ENCODE results near the gene PTCRA.
A peak's percentile ranks its signal among the peaks of the same experiment; 100 is the strongest.
"Not testable (repeated sequence)": the region's sequence is repeated elsewhere in the genome, so short reads cannot be mapped to it uniquely, and the experiment has no call there.

PTCRA gene

GRCh38 chr6:42902429-42903263, 13.2 kb upstream of the PTCRA start:
- not testable (repeated sequence) for DNase-seq (ENCODE audit: low spot score)

GRCh38 chr6:42904467-42904866, 11.4 kb upstream of the PTCRA start:
- DNase-seq (ENCODE audit: low spot score): no peak

- DNase-seq (ENCODE audit: low spot score): no peak
Measured at GRCh38 chr6:42907336-42907735, 8.5 kb upstream of the PTCRA start.

- no peak for DNase-seq (ENCODE audit: low spot score)
Measured at GRCh38 chr6:42909835-42910234, 6.0 kb upstream of the PTCRA start.

GRCh38 chr6:42911171-42912021, 4.5 kb upstream of the PTCRA start:
- no peak for DNase-seq (ENCODE audit: low spot score)

GRCh38 chr6:42914546-42914945, 1.3 kb upstream of the PTCRA start:
- no peak for DNase-seq (ENCODE audit: low spot score)

- no peak for DNase-seq (ENCODE audit: low spot score)
Measured at GRCh38 chr6:42916288-42916687, 435 bp downstream of the PTCRA start.

GRCh38 chr6:42921801-42922200, 5.9 kb downstream of the PTCRA start:
- no peak for DNase-seq (ENCODE audit: low spot score)

- no peak for DNase-seq (ENCODE audit: low spot score)
Measured at GRCh38 chr6:42923666-42924065, 7.8 kb downstream of the PTCRA start.

- no peak for DNase-seq (ENCODE audit: low spot score)
Measured at GRCh38 chr6:42925248-42925857, 9.5 kb downstream of the PTCRA start.

GRCh38 chr6:42928986-42929820, 13.3 kb downstream of the PTCRA start, which contains the start of gene CNPY3:
TSS of gene CNPY3 (plus strand) at chr6:42929480. CDS start at chr6:42929571, 91 bp downstream.
- DNase-seq (ENCODE audit: low spot score): peak; percentile 97

- peak; percentile 58 for DNase-seq (ENCODE audit: low spot score)
Measured at GRCh38 chr6:42929821-42930360, 14.0 kb downstream of the PTCRA start.

GRCh38 chr6:42932412-42932811, 16.6 kb downstream of the PTCRA start:
- DNase-seq (ENCODE audit: low spot score): no peak

GRCh38 chr6:42933205-42933604, 17.4 kb downstream of the PTCRA start:
- DNase-seq (ENCODE audit: low spot score): peak; percentile 46

GRCh38 chr6:42935322-42935721, 19.5 kb downstream of the PTCRA start:
- DNase-seq (ENCODE audit: low spot score): no peak

- no peak for DNase-seq (ENCODE audit: low spot score)
Measured at GRCh38 chr6:42936398-42936797, 20.5 kb downstream of the PTCRA start.

- no peak for DNase-seq (ENCODE audit: low spot score)
Measured at GRCh38 chr6:42937548-42938427, 21.9 kb downstream of the PTCRA start.

- DNase-seq (ENCODE audit: low spot score): no peak
Measured at GRCh38 chr6:42938428-42938796, 22.6 kb downstream of the PTCRA start.

GRCh38 chr6:42938987-42939809, 23.3 kb downstream of the PTCRA start:
- DNase-seq (ENCODE audit: low spot score): no peak

GRCh38 chr6:42939810-42940167, 23.9 kb downstream of the PTCRA start:
- DNase-seq (ENCODE audit: low spot score): no peak

Measured in Ammon's horn (tissue), 1 donor.